Fibroblast of pulmonary artery (primary cell): Measurements from ENCODE around the gene C14orf39.

Experiments
- DNase-seq: peaks from one replicate; pipeline ENCODE4 v3.0.0-alpha.2; 2010; ENCODE audit warnings: low read depth
- H3K4me3 ChIP-seq: replicated peaks from 2 replicates; pipeline ENCODE4 v1.5.1; 2011; ENCODE audit warnings: low read depth, mild to moderate bottlenecking, control low read depth, low read length, moderate library complexity
- TF ChIP-seq, protein P1 (sequence below): IDR thresholded peaks from 2 replicates; pipeline ENCODE4 v1.5.1; 2011; ENCODE audit warnings: mild to moderate bottlenecking, control low read depth, low read length, inconsistent platforms; ENCODE audit errors: missing control alignments

Gene C14orf39

GRCh38 chr14:60512126-60512525, 26.3 kb upstream of the C14orf39 start:
- H3K4me3 ChIP-seq = no peak overlapping the region
- TF ChIP-seq, protein P1, sequence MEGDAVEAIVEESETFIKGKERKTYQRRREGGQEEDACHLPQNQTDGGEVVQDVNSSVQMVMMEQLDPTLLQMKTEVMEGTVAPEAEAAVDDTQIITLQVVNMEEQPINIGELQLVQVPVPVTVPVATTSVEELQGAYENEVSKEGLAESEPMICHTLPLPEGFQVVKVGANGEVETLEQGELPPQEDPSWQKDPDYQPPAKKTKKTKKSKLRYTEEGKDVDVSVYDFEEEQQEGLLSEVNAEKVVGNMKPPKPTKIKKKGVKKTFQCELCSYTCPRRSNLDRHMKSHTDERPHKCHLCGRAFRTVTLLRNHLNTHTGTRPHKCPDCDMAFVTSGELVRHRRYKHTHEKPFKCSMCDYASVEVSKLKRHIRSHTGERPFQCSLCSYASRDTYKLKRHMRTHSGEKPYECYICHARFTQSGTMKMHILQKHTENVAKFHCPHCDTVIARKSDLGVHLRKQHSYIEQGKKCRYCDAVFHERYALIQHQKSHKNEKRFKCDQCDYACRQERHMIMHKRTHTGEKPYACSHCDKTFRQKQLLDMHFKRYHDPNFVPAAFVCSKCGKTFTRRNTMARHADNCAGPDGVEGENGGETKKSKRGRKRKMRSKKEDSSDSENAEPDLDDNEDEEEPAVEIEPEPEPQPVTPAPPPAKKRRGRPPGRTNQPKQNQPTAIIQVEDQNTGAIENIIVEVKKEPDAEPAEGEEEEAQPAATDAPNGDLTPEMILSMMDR = no peak
- DNase-seq = no peak

GRCh38 chr14:60510951-60511599, 25.2 kb upstream of the C14orf39 start:
- TF ChIP-seq, protein P1 = no peak
- DNase-seq = no peak
- no peak overlapping the region for H3K4me3 ChIP-seq

DNA sequence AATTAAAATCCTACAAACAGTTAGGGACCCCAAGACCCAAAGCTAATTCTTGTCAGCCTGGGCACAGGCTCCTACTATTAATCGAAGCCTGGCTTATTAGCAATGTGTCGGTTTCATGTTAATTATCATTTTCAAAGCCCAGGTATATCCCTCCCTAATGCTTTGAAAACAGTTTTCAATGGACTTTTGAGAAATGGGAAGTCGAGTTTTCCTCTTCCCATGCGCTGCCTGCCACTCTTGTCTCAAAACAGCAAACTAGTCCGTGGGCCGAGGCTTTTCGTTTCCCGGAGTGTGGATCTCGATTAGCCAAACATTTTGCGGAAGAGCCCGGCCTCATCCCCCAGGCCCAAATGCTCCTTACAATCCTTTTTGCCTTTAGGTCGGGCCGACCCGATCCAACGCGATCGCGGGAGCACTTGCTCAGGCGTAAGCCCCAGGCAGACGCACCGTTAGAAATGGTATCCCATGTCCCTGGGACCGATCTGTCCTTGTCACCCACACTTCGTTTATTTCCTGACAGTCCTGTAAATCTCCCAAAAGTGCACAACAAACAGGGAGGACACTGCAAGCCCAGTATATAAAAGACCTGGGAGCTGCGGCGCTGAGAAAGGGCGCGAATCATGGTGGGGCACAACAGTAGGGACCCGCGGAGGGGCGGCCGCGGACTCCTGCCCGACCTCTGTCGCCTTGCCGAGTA, 24.5 kb upstream of the C14orf39 start:
- H3K4me3 ChIP-seq = no peak overlapping the region
- TF ChIP-seq, protein P1 = no peak
- no peak for DNase-seq

- DNase-seq = no peak
- TF ChIP-seq, protein P1 = no peak
- no peak overlapping the region for H3K4me3 ChIP-seq
Observed at GRCh38 chr14:60509438-60510253, 23.8 kb upstream of the C14orf39 start.

DNA sequence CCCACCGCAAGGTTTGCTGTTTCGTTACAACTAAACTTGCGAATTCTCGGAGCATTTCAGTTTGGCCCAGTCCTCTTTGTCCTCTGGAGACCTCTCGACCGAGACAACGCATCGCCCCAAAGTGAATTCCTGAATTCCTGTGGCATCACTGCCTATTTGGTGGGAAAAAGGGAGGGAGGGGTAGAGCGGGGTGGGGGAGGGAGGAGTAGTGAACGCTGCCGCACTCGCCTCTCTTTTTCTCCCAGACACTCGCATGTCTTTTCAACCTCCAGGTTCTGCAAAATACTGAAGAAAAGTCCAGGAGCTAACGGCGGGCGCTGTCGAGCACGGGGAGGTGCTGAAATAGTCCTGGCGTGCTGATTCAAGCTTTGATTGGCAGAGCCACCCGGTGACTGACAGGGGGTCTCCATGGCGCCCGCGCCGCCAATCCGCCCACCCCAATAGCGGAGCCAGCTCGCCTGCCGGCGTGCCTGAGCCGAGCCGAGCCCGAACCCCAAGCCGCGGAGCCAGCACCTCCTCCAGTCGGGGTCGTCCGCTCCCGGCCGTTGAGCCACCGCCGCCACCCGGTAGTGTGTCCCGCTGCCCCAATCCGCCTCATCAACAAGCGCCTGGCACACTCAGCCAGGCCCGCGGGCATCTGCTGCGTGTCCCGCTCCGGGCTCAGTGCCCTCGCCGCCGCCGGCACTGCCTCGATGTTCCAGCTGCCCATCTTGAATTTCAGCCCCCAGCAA, 23.0 kb upstream of the C14orf39 start, which contains the start of gene SIX6:
Gene SIX6 (plus strand): TSS at position 440 of the 731 bp plus-strand sequence. CDS start 253 bp downstream, at position 693.
- DNase-seq = peak; percentile 14
- TF ChIP-seq, protein P1 = no peak
- no peak within 1 kb of the TSS for H3K4me3 ChIP-seq

- DNase-seq = no peak
- TF ChIP-seq, protein P1 = no peak
- no peak overlapping the region for H3K4me3 ChIP-seq
Observed at GRCh38 chr14:60508363-60508706, 22.5 kb upstream of the C14orf39 start.
